Tibial artery (tissue), 4 donors: ENCODE results near the gene ZC3H12D.

Experiments
- DNase-seq, 2 donors: peaks; one replicate each; pipeline ENCODE4 v3.0.0-alpha.2; 2019
- H3K27ac ChIP-seq, 2 donors: fragments of 200-600 bp; sonication (generic) in 1 of 2; 1 replicate in 1 of 2; 2 replicates in 1 of 2; pipeline ENCODE4 v1.5.1; 2018 to 2019; ENCODE audit warnings: mild to moderate bottlenecking in 1 of 2
- H3K27me3 ChIP-seq, 2 donors: fragments of 200-600 bp; sonication (generic) in 1 of 2; one replicate each; pipeline versions ENCODE4 v1.5.1 to v1.6.0; 2016 to 2019
- H3K36me3 ChIP-seq, 3 donors: fragments of 200-600 bp; sonication (generic) in 2 of 3; one replicate each; pipeline ENCODE4 v1.5.1; 2016 to 2019; ENCODE audit warnings: mild to moderate bottlenecking in 2 of 3
- H3K4me1 ChIP-seq, 4 donors: fragments of 200-600 bp; sonication (generic) in 2 of 4; 1 replicate in 3 of 4; 2 replicates in 1 of 4; pipeline ENCODE4 v1.5.1; 2016 to 2019
- H3K4me3 ChIP-seq, 2 donors: fragments of 200-600 bp; sonication (generic) in 1 of 2; 1 replicate in 1 of 2; 2 replicates in 1 of 2; pipeline ENCODE4 v1.5.1; 2018 to 2019; ENCODE audit warnings: mild to moderate bottlenecking in 2 of 2
- H3K9me3 ChIP-seq, 3 donors: fragments of 200-600 bp; sonication (generic) in 1 of 3; one replicate each; pipeline ENCODE4 v1.5.1; 2016 to 2019
- CTCF ChIP-seq, 2 experiments: fragments of 200-600 bp in 1 of 2; fragments of 450-650 bp in 1 of 2; IDR thresholded peaks; one replicate each; pipeline ENCODE4 v1.5.1; 2017 to 2019; ENCODE audit warnings: antibody characterized with exemption in 2 of 2, mild to moderate bottlenecking in 1 of 2, moderate library complexity in 1 of 2
- intact Hi-C: fragments of 100-400 bp; cut with DNase I; formaldehyde crosslinking; loops from one replicate; pipeline ENCODE4 v1.15.0; 2023; ENCODE audit warnings: low total_unique reads

ZC3H12D gene

DNA sequence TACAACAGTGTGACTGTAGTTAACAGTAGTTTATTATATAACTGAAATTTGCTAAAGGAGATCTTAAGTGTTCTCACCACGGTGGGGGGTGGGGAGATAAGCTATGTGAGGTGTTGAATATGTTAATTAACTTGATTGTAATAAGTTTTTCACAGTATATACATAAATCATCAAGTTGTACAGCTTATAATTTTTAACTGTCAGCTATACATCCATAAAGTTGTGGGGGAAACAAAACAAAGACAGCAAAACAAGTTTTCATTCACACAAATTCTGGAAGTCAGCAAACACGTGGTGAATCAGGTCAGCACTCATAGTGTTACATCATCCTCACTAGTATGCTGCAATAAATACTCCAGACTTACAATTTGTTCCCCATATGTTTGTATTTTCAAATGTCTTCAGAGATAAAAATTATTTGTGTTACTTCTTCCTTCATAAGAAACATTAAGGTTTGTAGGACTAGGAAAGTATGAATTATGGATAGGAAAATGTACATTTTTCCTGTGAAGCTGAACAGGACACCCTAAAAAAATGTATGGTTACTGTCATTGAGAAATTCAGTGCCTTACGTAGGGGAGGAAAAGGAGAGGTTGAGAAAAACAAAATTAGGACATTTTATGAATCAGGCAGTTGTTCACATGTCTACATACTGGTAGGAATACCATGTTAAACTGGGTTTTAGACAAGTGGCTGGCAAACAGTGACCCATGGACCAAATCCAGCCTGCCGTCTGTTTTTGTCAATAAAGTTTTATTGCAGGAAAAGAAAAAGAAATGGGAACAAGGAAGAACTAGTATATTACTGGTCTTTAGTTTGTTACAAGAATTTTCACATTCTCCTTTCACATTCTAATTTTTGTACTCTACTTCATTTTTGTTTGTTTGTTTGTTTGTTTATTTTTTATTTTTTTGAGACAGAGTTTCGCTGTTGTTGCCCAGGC, 78.7 kb downstream of the ZC3H12D start:
- Histone ChIP-seq H3K9me3 (no peaks in the 10 kb centered on the region), H3K27me3 (no peaks in the 10 kb centered on the region), H3K4me1 (no peaks in the 10 kb centered on the region), H3K36me3 (peaks cover 6 to 42% (median 22%) of the 10 kb centered on the region in 3 donors), H3K4me3 (no peak overlapping the region), H3K27ac (no peak overlapping the region)
- no peak for TF ChIP-seq CTCF (IDR thresholded peaks at IDR 0.05)
- intact Hi-C loops = no loop called here
- DNase-seq = no peak

DNA sequence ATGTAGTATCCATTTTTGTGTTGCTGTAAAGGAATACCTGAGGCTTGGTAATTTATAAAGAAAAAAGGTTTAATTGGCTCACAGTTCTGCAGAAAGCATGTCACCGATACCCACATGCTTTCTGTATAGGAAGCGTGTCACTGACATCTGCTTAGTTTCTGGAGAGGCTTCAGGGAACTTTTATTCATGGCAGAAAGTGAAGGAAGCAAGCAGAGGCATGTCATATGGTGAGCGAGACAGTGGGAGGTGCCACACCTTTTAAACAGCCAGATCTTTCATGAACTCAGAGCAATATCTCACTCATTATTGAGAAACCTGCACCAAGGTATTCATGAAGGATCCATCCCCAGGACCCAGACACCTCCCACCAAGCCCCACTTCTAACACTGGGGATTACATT, 81.3 kb downstream of the ZC3H12D start:
- H3K27ac ChIP-seq = no peak overlapping the region
- H3K27me3 ChIP-seq = no peaks in the 10 kb centered on the region
- H3K9me3 ChIP-seq = no peaks in the 10 kb centered on the region
- no peaks in the 10 kb centered on the region for H3K4me1 ChIP-seq
- no peak for TF ChIP-seq CTCF (IDR thresholded peaks at IDR 0.05)
- H3K4me3 ChIP-seq = no peak overlapping the region
- H3K36me3 ChIP-seq = peaks cover 20 to 42% (median 38%) of the 10 kb centered on the region in 3 donors
- intact Hi-C loops = no loop called here
- DNase-seq = no peak

DNA sequence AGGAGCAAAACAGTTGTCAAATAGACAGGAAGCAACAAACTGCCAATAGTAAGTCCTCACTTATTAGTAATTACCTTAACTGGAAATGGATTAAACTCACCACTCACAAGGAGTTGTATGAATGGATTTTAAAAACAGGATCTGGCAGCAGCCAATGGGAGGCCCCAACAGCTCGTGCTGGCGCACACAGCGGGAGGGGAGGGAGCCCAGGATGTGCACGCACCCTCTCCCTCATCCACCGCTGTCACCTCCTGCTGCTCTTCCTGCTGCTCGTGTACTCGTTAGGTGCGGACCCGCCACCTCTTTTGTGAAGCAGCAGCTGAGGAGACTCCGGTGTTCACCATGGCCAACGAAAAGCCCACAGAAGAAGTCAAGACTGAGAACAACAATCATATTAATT, 84.8 kb downstream of the ZC3H12D start, which contains the start of gene SUMO4:
TSS of gene SUMO4 (plus strand) at position 213 of the 400 bp plus-strand sequence. CDS start at position 343, 130 bp downstream.
- intact Hi-C loops = no loop called here

GRCh38 chr6:149397384-149397783, 87.4 kb downstream of the ZC3H12D start:
- DNase-seq = no peak
- H3K27ac ChIP-seq = no peak overlapping the region
- no peaks in the 10 kb centered on the region for H3K4me1 ChIP-seq
- H3K4me3 ChIP-seq = no peak overlapping the region
- intact Hi-C loops = no loop called here
- TF ChIP-seq CTCF (IDR thresholded peaks at IDR 0.05) = no peak
- H3K9me3 ChIP-seq = no peaks in the 10 kb centered on the region
- H3K27me3 ChIP-seq = no peaks in the 10 kb centered on the region
- H3K36me3 ChIP-seq = peaks cover 20 to 32% (median 24%) of the 10 kb centered on the region in 3 donors

More for the DNA sequence above, 84.8 kb downstream of the ZC3H12D start, which contains the start of gene SUMO4:
- no peak for TF ChIP-seq CTCF (IDR thresholded peaks at IDR 0.05)
- Histone ChIP-seq H3K4me3 (no peak within 1 kb of the TSS), H3K9me3 (no peaks in the 10 kb centered on the region), H3K27me3 (no peaks in the 10 kb centered on the region), H3K4me1 (no peaks in the 10 kb centered on the region), H3K27ac (no peak within 1 kb of the TSS), H3K36me3 (peaks cover 20 to 41% (median 37%) of the 10 kb centered on the region in 3 donors)
- DNase-seq = no peak
